GM19328 (cell line): ENCODE data around the gene TRIM54.

Experiments
- ATAC-seq: cut with Tn5 transposase; IDR thresholded peaks from one replicate; pipeline ENCODE4 v1.9.1; 2021; ENCODE audit warnings: mild to moderate bottlenecking, moderate library complexity; ENCODE audit not compliant: unreplicated experiment

TRIM54 gene, protein sequence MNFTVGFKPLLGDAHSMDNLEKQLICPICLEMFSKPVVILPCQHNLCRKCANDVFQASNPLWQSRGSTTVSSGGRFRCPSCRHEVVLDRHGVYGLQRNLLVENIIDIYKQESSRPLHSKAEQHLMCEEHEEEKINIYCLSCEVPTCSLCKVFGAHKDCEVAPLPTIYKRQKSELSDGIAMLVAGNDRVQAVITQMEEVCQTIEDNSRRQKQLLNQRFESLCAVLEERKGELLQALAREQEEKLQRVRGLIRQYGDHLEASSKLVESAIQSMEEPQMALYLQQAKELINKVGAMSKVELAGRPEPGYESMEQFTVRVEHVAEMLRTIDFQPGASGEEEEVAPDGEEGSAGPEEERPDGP

DNA sequence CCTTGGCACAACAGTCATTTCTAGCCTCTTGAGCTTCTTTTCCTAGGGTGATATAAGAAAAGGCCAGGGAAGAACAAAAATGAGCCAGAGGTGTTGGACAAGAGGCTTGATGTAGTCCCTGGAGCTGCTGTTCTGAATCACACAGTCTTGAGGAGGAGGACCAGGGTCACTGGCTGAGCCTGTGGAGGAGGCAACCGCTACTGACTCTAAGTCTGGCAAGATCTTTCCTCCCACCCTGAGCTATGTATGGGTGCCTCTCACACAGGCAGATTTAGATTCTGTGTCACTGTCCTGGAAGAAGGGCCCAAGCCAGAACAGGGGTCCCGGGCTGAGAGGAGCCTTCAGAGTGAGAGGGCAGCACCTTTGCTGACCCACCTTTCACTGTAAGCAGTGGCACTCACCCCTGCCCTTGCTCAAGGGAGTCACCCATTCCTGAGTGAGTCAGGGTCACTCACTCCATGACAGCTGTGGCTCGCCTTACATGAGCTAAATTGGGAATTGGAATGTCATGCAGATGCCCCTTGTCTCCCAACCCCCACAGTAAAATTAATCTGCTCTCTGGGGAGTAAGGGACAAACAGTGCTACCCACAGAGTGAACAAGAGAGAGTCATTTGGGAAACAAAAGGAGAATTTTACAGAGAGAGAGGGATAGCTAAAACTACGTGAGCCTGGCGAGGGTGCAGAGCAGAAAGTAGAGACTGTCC is at the start of gene TRIM54:
Gene TRIM54 (plus strand): TSS at position 575 of the 705 bp plus-strand sequence. CDS start 303 bp downstream, outside the sequence.
- ATAC-seq = no peak

DNA sequence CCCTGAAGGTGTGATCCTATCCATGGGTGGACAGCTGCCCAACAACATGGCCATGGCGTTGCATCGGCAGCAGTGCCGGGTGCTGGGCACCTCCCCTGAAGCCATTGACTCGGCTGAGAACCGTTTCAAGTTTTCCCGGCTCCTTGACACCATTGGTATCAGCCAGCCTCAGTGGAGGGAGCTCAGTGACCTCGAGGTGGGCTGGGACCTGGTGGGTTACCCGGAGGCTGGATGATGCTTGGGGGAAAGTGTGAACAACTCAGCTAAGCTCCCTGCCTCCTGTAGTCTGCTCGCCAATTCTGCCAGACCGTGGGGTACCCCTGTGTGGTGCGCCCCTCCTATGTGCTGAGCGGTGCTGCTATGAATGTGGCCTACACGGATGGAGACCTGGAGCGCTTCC is 48.9 kb upstream of the TRIM54 start:
- no peak for ATAC-seq

DNA sequence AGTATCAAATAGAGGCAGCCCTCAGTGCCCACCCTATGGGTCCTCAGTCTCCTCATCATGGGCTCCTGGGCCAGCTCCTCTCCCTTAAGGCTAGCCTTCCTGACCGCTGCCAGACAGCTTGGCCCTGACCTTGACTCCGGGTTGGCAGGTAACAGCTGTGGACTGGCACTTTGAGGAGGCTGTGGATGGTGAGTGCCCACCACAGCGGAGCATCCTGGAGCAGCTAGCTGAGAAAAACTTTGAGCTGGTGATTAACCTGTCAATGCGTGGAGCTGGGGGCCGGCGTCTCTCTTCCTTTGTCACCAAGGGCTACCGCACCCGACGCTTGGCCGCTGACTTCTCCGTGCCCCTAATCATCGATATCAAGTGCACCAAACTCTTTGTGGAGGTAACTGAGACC is 46.1 kb upstream of the TRIM54 start:
- no peak for ATAC-seq

DNA sequence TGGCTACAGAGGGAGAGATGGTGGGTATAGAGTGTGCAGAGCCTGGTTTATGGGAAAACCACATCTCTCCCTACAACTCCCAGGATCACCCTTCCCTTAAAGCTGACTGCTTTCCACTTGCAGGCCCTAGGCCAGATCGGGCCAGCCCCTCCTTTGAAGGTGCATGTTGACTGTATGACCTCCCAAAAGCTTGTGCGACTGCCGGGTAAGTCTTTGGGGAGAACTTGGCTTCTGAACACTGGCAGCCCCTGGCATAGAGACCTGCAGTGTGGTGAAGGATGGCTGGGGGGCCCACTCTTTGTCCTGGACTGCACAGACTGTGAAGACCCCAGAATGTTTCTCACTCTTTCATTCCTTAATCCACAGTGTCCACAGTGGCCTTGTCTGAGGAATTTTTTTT is 45.6 kb upstream of the TRIM54 start:
- no peak for ATAC-seq

DNA sequence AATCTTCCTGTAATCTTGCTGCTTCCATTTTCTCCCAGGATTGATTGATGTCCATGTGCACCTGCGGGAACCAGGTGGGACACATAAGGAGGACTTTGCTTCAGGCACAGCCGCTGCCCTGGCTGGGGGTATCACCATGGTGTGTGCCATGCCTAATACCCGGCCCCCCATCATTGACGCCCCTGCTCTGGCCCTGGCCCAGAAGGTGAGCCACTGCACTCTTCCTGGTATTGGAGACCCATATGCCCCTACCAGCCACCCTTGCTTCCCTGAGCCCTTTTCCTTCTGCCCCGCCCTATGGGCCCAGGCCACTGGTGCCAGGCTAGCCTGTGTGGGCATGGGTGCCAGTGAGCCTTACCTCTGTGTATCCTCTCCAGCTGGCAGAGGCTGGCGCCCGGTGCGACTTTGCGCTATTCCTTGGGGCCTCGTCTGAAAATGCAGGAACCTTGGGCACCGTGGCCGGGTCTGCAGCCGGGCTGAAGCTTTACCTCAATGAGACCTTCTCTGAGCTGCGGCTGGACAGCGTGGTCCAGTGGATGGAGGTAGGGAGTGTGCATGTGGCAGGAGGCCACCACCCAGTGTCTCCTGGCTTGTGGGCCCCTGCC is 44.8 kb upstream of the TRIM54 start:
- ATAC-seq = no peak

DNA sequence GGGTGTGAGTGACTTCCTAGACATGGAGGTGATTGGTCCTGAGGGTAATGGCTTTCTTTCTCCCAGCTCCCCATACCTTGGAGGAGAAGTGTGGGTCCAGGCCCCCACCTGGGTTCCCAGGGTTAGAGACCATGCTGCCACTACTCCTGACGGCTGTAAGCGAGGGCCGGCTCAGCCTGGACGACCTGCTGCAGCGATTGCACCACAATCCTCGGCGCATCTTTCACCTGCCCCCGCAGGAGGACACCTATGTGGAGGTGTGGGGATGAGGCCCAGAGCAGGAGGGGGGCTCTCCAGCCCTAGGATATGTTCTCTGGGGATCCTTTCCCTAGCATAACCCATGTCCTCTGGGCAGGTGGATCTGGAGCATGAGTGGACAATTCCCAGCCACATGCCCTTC is 43.3 kb upstream of the TRIM54 start:
- ATAC-seq = no peak

DNA sequence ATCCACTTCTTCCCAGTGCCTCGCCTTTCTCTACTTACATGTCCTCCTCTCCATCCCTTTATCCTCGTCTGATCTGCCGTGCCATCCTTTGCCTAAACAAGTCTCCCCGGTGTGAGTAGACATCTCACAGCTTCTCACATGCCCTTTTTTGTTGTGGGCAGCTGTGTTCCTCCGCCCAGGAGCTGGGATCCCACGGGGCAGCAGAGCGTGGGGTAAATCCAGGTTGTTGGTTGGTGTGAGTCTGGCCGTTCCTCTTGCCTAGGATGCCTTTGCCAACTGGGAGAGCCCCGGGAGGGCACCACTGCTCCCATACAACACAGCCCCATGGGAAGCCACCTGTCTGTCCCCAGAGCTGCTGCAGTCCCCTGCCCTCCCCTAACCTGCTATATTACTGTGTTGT is 41.8 kb upstream of the TRIM54 start:
- no peak for ATAC-seq

DNA sequence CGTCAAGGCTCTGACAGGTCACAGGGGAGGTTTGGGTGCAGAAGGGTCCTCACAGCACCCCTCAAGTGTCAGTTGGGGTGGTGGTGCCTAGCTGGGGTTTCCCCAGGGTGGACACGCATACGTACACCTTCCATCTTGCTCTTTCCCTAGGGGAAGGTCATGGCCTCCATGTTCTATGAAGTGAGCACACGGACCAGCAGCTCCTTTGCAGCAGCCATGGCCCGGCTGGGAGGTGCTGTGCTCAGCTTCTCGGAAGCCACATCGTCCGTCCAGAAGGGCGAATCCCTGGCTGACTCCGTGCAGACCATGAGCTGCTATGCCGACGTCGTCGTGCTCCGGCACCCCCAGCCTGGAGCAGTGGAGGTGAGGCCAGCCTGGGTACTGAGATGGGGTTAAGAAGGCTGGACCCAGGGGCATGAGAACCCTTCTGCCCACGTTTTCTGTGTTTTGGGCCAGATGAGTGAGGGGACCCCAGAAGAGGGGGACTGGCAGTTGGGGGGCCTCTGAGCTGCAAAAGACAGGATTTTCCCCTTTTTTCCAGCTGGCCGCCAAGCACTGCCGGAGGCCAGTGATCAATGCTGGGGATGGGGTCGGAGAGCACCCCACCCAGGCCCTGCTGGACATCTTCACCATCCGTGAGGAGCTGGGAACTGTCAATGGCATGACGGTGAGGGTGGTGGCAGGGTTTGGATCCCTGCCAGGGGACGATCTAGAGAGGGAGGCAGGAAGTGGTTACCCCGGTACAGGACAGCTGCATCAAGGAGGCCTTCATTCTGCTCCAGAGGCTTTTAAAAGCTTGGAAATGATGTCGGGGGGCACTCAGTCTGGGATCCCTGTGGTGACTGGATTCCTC is 40.2 kb upstream of the TRIM54 start:
- ATAC-seq = no peak

DNA sequence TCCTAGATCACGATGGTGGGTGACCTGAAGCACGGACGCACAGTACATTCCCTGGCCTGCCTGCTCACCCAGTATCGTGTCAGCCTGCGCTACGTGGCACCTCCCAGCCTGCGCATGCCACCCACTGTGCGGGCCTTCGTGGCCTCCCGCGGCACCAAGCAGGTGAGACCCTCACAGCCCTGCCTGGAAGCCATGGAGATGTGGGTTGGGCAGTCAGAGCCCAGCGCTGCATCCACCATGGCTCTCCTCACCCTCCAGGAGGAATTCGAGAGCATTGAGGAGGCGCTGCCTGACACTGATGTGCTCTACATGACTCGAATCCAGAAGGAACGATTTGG is 39.6 kb upstream of the TRIM54 start:
- no peak for ATAC-seq

DNA sequence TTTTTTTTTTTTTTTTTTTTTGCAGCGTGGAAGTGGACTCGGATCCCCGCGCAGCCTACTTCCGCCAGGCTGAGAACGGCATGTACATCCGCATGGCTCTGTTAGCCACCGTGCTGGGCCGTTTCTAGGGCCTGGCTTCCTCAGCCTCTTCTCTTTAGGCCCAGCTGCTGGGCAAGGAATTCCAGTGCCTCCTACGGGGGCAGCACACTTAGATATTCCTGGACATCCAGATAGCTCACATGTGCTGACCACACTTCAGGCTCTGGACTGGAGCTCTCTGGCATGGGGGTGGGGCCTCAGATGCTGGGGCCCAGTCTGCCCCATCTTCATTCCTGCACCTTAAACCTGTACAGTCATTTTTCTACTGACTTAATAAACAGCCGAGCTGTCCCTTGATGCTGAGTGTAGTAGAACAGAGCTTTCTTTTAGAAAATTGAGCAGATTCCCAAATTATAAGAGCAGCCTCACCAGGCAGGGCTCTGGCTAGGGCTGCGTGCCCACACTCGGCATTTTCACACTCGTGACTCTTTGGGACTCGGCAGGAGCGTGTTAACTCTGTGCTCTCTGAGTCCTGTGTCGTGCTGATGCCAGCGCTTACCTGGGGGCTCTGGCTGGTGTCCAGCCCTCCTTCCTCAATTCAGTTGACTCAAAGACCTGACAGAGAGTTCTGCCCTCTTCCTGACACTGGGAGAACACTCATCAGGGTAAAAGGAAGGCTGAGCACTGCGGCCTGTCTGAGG is 38.7 kb upstream of the TRIM54 start:
- no peak for ATAC-seq

DNA sequence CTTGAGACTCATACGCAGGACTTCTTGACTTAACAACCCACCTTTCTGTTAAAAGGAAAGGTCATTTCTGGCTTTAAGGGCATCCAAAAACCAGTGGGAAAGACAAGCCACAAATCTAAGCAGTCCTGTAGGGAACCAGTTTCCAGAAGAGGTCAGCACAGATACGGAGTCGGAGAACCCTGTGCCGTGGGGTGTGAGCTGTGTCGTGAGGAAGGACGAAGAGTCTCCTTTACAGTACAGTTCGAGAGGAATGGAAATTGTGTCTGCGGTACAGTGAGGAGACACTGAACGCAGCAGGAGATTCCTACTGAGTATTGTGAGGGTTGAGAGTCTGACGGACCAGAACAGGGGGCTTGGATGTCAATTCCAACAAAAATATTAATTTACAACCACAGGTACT is 37.1 kb upstream of the TRIM54 start:
- no peak for ATAC-seq

DNA sequence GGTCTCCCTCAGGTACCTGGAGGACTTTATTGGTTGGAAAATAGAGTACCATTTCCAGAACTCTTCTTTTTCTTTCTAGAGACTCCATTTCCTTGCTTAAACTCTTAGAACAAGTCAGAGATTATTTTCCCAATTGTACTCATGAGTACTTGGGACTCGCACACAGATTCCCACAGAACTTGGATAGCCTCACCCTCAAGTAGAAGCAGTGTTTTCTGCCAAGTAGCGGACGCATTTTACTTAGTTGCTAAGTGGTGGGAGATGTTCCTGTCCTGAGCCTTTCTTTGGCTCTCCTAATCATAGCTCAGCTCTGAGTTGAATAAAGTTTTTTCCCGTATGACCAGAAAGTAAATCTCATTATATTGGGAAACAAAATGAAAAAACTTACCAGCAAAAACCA is 36.6 kb upstream of the TRIM54 start:
- no peak for ATAC-seq

DNA sequence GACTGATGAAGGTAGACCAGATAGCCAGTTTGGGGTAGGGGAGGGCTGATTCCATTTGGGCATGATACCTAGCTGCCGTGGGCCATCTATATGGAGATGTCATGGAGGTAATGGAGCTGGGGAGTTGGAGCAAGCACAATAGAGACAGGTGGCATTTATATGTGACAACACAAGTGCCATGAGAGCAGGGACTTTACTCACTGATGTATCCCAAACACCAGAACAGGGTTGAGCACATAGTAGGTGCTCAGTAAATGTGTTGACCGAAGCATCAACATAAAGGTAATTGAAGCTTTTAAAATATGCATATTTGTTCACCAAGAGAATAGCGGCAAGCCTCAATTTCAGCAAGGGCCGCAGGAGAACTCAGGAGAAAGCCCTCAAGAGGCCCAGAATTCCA is 34.3 kb upstream of the TRIM54 start:
- ATAC-seq = no peak

DNA sequence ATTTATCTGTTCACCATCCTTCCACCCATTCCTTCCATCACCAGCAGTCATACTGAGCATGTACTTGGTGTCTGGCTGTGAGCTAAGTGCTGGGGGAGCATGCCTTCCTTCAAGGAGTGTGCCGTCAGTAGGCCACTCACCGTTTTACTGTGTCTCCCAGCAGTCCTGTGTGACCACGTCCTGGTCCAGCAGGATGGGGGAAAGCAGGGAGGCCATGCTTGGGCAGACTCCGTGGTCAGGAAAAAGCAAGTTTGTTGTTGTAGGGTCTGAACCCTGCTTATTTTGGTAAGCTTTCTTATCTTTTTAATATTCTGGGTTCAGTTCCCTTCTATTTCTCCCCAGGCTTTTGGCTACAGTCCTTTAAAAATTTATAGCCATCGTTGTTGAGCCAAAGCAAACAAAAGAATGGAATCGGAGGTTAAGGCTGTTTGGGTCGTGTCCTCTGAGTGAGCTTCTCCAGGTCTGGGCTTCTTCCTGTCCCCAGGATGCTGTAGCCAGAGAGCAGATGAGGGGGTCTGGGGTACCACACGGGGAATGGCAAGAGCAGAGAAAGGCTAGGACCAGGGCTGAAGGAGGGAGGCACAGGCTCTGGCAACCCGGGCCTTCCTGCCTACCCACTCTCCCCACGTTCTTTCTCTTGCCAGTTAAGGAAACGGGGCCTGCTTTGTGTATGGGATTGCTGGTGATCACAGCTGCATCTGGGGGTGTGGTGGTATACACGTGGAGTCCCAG is 32.9 kb upstream of the TRIM54 start:
- no peak for ATAC-seq

DNA sequence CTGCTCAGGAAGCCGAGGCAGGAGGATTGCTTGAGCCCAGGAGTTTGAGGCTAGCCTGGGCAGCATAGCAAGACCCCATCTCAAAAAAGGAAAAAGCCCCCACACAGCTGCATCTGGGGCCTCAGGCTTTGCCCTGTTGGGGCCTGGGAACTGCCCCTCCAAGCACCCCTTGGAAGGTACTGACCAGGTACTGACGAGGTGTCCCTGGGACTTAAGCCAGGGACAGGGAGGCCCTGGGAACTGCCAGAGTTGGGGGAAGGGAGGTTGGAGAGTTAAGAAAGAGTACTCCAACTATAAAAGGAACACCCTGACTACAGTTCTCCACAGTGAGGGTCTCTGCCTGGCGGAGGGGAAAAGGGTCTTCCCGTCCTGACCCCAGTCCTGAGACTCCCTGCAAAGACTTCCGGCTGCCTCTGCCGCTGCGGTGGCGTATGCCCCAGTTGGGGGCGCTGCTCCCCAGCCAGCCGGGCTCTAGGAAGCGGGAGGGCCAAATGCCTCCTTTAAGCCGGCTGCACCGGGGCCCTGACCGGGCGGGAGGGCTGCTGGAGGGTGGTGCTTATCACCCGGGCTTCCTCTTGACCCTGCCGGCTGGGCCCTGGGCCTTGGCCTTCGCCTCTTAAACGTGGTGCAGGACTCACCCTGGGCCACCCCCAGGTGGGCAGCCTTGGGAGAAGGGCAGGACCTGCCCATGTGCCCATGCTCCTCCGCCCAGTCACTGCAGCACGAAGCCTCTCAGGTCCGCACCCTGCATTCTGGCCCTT is 32.2 kb upstream of the TRIM54 start:
- no peak for ATAC-seq

DNA sequence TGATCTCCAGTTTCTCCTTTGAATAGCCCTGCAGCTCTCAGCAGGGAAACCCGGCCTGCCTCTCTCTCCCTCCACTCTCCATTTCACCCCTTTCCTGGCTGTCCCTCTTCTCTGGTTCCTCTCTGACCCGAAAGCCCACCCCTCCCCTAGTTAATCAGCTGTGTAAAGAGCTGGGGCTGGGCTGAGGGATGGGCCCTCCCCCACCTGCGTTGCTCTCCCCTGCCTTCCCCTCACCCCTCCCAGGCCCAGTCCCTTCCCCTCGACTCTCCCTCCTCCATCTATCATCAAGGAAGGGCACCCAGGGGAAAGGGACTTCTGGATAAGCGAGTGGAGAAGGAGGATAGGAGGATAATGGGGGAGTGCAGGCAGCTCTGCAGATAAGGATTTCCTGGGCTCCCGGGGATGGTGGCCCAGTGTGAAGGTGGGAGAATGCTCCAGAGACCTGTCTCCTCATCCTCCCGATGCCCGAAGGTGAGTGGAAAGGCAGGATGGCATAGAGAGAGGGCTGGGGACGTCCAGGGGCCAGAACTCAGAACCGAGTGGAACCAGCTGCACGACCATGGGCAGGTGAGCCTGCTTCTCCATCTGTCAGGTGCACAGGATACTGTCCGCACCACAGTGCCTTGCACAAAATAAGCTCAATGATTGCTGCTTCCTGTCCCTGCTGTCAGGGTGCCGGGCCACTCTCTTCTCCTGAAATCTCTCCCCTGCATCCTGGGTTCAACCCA is 31.4 kb upstream of the TRIM54 start:
- ATAC-seq = no peak

DNA sequence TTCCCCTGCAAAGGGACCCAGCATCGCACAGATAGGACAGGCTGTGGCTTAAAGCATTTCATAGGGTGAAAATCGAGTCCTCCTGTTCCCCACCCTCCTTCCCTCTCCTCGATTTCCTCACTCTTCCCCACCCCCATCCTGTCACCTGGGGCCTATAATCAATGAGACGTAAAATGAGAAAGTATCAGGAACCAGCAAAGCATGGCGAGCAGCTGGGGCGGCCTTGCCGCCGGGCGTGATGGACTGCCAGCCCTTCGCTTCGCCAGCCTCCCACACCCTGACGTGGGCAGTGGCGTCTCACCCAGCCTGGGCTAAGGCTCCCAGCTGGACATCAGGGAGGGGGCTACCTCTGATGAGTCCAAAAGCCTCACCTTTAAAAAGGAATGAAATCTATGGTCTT is 30.5 kb upstream of the TRIM54 start:
- ATAC-seq = no peak

DNA sequence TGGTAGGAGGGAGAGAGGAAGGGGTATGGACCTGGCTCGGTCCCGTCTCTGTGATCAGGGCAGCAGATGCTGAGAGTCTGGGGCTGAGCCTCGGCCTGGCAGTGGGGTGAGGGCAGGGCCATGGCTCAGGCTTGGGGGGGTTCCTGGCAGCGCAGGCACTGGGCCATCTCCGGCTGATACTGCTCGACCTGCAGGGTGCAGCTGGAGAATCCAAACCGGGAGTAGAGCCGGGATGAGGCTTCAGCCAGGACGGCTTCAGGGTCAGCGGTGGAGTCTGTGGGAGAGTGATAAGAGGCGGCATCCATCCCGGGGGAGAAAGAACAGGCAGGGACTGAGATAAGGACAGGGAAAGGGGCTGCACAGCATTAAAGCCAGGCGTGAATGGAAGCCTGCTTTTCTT is 27.0 kb upstream of the TRIM54 start:
- ATAC-seq = no peak

DNA sequence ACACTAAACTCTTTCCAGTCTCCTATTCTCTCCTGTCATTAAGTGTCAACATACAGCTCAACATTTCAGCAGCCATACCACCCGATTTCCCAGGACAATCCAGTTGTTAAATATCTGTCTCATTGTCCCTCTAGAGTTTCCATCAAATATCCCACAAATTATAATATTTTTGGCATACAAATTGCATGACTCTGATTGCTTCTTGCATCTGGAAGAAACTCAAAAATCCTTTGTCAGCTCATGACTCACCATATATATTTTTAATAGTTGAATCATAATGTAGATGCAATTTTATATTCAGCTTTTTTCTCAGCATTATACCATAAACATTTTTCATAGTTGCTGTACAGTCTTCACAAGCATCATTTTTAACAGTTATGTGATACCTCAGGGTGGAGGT is 26.6 kb upstream of the TRIM54 start:
- no peak for ATAC-seq
